Panc1 (cell line): Measurements from ENCODE around the gene PPFIA1.

Experiments
- CTCF ChIP-seq: fragments of 450-650 bp; IDR thresholded peaks from 2 replicates; pipeline ENCODE4 v1.5.1; 2017; ENCODE audit warnings: mild to moderate bottlenecking
- POLR2AphosphoS5 ChIP-seq: IDR thresholded peaks from 2 replicates; pipeline ENCODE4 v1.6.1; 2012; ENCODE audit warnings: mild to moderate bottlenecking, low read depth, low read length, moderate library complexity
- TCF7L2 ChIP-seq: IDR thresholded peaks from 2 replicates; pipeline ENCODE4 v1.6.1; 2011; ENCODE audit warnings: mild to moderate bottlenecking, low read depth, low read length, inconsistent platforms

GRCh38 chr11:70418130-70418529 is 147.6 kb downstream of the PPFIA1 start:
- TF ChIP-seq CTCF (no peak), POLR2AphosphoS5 (no peak), TCF7L2 (no peak)
